NCI-H1092 (cell line): ENCODE data around the gene ZBTB1.
"Not testable (repeated sequence)": the region's sequence is repeated elsewhere in the genome, so short reads cannot be mapped to it uniquely, and the experiment has no call there.

Experiments used
- DNase-seq: peaks from one replicate; lab custom pipeline; 2025; lab: John Stamatoyannopoulos, UW

Gene ZBTB1

DNA sequence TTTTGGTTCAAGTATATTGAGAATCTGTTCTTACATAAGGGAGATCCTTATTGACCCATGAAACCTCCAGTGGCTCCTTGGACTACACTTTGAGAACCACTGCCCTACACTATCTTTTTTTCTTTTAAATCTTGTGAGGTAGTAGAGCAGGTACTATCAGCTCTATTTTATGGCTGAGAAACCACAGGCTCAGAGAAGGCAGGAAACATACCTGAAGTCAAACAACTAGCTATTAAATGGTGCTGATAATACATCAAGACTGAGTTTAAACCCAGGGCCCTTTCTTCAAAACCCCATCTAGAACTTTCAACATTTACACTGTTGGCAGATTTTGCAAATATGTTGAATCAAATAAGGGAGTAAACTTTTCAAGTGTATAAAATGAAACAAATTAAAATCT is 7.8 kb upstream of the ZBTB1 start:
- DNase-seq = no peak

- no peak for DNase-seq
These were observed 4.5 kb upstream of the ZBTB1 start for GRCh38 chr14:64500088-64500487.

DNA sequence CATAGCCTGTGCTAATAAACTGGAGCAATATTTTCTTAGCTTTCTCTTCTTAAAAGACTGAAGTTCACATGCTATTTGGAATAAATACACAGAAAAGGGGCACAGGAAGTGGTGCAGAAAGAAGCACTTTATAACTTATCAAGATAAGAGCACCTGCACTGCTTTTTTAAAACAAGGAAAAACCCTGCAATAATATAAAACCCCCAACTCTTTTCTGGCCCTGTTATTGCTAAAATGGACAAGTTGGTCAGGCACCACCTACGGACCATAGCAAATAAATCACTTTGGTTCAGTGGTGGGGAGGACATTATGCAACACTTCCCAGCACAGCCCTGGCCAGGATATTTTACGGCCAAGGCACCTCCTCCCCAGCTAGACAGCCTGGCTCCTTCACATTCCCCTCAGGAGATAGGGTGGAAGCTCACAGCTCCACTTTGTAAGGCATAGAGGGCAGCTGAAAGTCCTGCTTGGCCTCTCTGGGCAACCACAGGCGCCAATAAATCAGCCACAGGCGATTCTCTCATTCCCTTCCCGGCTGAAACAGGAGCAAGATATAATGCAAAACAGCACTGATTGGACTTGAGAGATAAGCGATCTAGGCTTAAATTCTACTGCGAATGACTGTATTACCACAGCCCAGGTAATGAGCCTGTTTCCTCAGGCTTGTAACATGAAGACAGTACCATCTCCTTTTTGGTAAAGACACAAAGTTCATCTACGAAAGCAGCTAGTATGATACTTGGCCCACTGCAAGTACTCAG is 3.0 kb upstream of the ZBTB1 start:
- no peak for DNase-seq

GRCh38 chr14:64502456-64502855 is 2.1 kb upstream of the ZBTB1 start:
- DNase-seq = no peak

- no peak for DNase-seq
These were observed 1.6 kb upstream of the ZBTB1 start for GRCh38 chr14:64502887-64503433.

DNA sequence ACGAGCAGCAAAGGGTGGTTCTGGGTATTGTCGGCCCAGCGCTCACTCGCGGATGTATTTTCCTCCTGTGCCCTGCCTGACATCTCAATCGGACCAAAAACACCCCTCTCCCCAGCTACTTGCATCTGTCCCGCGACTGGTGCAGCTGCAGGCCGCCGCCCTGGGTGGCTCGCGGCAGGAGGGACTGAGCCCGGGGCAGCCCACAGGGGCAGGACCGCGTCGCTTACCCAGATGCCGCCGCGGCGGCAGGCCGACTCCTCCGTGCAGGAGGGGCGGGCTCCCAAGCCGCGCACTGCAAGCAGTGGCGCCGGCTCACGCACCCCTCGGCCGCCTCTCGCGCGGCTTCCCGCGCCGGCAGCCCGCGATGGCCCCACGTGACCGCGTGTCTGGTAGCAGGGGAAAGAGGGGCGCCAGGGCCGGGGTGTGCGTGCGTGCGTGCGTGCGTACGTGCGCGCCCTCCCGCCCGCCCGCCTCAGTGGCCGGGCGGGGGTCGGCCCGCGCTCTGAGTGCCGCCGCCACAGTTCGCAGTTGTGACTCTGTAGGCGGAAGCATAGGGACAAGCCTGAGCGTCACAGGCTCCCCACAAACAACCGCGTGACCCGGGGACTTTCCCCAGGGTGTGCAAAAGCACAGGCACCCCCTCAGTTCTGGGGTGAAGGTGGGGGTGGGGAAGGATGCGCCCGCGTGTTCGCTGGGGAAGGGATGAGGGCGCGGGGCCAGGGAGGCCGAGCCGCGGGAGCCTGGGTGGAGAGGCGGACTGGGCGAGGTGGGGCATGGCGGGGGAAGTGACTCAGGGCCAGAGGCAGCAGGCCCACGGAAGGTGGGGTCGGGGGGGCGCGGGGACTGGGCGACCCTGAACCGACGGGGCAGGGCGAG is 898 bp upstream of the ZBTB1 start, which contains the start of gene ZBTB25:
Gene ZBTB25 (minus strand): TSS at position 405 of the 876 bp plus-strand sequence. CDS start 13,305 bp downstream, outside the sequence.
- peak; percentile 95 for DNase-seq

DNA sequence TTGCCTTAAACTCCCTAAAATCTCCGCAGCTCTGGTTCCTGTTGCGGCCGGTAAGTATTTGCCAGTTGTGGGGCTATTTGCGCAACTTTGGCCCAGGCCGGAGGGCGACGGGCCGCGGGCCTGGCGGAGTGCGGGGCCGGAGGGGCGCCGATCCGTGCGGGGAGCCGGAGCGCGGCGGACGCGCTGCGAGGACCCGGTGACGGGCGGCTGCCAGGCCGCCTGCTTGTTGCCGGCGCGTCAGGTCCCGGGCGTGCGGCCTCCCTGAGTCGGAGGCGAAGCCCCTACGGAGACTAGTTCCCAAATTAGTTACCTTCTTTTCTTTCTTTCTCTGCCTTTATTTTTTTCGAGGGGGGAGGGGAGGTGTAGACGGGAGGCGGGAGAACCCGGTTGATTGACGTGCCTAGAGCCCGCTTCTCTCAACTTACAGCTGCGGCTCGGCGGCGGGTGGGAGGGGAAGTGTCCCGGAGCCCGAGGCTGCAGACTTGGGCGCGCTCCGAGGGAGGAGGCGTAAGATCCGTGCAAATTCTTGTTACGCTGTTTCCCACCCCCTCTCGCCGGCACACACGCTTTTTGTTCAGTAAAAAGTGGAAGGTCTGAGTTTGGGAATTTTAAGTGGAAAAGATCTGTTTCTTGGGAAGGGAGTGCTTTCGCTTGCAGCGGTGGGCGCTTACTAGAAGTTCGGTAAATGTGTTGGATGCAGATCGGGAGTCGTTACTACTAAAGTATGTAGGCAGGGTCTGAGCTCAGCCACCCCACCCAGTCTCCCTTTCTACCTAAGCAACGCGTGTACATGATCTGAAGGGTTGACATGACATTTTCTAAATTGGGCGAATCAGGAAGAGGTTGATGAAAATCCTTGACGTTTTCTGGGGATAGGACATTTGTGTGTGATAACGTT is 576 bp downstream of the ZBTB1 start:
- DNase-seq = peak; percentile 81

DNA sequence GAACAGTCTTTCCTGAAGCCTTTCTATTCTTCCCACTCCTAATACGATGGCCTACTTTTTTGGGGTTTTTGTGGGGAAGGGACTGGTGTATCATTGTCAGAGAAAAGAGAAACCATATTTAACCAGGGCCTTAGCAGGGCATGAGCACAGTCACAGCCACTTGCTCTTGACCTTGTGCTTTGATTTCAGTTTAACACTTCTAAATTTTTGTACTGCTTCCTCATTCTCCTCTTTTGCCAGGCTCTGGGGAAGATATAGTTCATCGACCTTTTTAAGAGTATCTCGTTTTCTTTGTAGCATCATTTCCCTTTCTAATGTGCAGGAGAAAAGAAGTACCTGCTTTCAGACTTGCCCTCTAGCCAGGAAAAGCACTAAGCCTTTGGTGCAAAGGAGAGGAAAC is 2.2 kb downstream of the ZBTB1 start:
- DNase-seq = no peak

- no peak for DNase-seq
These were observed 3.0 kb downstream of the ZBTB1 start for GRCh38 chr14:64507376-64508156.

DNA sequence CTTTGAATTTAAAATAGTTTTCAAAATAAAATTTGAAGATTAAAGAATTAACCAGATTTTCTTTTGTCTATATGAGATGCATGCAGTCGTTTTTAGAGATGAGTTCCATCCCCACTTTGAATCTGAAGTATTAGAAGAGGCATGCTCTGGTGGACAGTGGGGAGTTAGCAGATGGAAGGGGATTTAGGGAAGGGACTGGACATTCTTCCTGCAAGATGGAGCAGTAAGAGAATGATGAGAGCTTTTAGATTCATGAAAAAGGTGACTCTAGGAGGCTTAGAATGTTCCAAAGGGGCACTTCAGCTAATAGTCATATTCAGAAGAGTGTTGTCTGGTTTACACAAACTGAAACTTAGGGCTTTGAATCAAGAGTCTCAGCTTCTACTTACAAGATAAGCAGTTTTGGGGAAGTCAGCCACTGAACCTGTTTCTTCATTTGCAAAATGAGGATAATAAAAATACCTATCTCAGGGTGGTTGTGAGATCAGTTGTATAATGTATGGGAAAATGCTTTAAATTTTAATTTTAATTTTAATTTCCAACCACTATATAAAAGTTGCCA is 3.7 kb downstream of the ZBTB1 start:
- DNase-seq = no peak

DNA sequence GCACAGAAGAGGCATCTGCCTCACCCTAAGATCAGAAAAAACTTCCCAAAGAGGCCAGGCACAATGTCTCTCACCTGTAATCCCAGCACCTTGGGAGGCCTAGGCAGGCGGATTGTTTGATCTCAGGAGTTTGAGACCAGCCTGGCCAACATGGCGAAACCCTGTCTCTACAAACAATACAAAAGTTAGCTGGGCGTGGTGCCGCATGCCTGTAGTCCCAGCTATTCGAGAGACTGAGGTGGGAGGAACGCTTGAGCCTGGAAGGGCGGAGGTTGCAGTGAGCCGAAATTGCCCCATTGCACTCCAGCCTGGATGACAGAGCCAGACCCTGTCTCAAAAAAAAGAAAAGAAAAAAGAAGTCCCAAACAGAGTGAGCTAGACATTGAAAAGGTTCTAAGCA is 4.5 kb downstream of the ZBTB1 start:
- no peak for DNase-seq

- DNase-seq = peak; percentile 61
These were observed 6.5 kb downstream of the ZBTB1 start for GRCh38 chr14:64510825-64511671.

GRCh38 chr14:64513271-64513670 is 8.7 kb downstream of the ZBTB1 start:
- DNase-seq = no peak

- no peak for DNase-seq
These were observed 10.5 kb downstream of the ZBTB1 start for GRCh38 chr14:64515053-64515452.

- no peak for DNase-seq
These were observed 12.4 kb downstream of the ZBTB1 start for GRCh38 chr14:64516969-64517368.

GRCh38 chr14:64517667-64518066 is 13.1 kb downstream of the ZBTB1 start:
- not testable (repeated sequence) for DNase-seq

DNA sequence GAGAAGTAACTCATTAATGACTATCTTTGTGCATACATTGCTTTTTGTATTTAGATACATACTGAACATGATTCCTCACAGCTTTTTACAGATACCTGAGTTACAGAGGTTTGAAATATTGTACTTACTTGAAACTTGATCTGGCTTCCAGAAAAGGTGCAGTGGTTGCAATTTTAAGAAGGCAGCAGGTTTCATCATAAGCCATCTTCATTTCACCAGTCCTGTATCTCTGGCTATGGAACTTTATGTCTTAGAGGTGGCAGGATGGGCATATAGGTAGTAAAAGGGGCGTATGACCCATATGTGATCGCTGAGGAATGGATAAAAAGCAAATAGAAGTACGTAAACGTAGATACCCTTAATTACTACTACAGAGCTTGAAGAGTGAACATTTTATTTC is 13.7 kb downstream of the ZBTB1 start:
- no peak for DNase-seq

- no peak for DNase-seq
These were observed 16.1 kb downstream of the ZBTB1 start for GRCh38 chr14:64520699-64521098.

DNA sequence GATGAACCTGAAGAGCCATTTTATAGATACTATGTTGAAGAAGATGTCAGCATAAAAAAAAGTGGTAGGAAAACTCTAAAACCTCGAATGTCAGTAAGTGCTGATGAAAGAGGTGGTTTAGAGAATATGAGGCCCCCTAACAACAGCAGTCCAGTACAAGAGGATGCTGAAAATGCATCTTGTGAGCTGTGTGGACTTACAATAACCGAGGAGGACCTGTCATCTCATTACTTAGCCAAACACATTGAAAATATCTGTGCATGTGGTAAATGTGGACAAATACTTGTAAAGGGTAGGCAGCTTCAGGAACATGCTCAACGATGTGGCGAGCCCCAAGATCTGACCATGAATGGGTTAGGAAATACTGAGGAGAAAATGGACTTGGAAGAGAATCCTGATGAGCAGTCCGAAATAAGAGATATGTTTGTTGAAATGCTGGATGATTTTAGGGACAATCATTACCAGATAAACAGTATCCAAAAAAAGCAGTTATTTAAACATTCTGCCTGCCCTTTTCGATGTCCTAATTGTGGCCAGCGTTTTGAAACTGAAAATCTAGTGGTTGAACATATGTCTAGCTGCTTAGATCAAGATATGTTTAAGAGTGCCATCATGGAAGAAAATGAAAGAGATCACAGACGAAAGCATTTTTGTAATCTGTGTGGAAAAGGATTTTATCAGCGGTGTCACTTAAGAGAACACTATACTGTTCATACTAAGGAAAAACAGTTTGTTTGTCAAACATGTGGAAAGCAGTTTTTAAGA is 18.2 kb downstream of the ZBTB1 start:
- no peak for DNase-seq
